HCT116 (cell line): ENCODE data around the gene IRGQ. TPM values are rescaled to one million over a fixed set of nuclear protein-coding genes. Genes with fewer than 3 reads are reported as not detected.
A peak's percentile ranks its signal among the peaks of the same experiment; 100 is the strongest.

ENCODE experiments used
- ATAC-seq: fragments of 200-7000 bp; cut with Tn5 transposase; 2 replicates; pipeline ENCODE4 v1.9.1; 2020; ENCODE audit warnings: mild to moderate bottlenecking, moderate library complexity
- BruUV-seq: library from RNA; stranded (reverse); fragments of 400-500 nt; replicated peaks from 2 replicates; lab custom pipeline; 2021; lab: Mats Ljungman, UMichigan
- CTCF ChIA-PET: fragments of 300-600 bp; sonication (Branson Sonifier 250); formaldehyde crosslinking; loops from one replicate; lab custom pipeline; 2021; ENCODE audit warnings: antibody characterized with exemption; lab: Charles Lee
- POLR2A ChIA-PET: fragments of 300-600, 350-600 bp; sonication (Branson Sonifier 250); formaldehyde crosslinking; loops from one replicate; lab custom pipeline; 2021; ENCODE audit warnings: antibody characterized with exemption; lab: Charles Lee
- RAD21 ChIA-PET, 2 experiments: fragments of 300-600 bp; sonication (Branson Sonifier 250); formaldehyde crosslinking; loops; one replicate each; lab custom pipeline; 2023; ENCODE audit warnings: low total read pairs in 2 of 2; ENCODE audit not compliant: uncharacterized antibody in 2 of 2, unreplicated experiment in 2 of 2, low non-redundant PET in 1 of 2; lab: Charles Lee
- DNase-seq: peaks from one replicate; pipeline ENCODE4 v3.0.0-alpha.2; 2010; ENCODE audit warnings: low read depth, low spot score
- H2AFZ ChIP-seq: fragments of 200-600 bp; shearing (Covaris generic), sonication (generic); 2 replicates; pipeline ENCODE4 v1.6.1; 2017; ENCODE audit warnings: low read depth, mixed run types, mixed read lengths, antibody characterized with exemption, low read length; ENCODE audit not compliant: poor library complexity, severe bottlenecking
- H3K27ac ChIP-seq: 2 replicates; pipeline ENCODE4 v1.5.1; 2012; ENCODE audit warnings: low read depth, low read length
- H3K27me3 ChIP-seq: fragments of 200-600 bp; sonication (generic); 2 replicates; pipeline ENCODE4 v1.6.1; 2016; ENCODE audit warnings: mixed run types, low read length, mixed read lengths; ENCODE audit not compliant: insufficient read depth
- H3K36me3 ChIP-seq, 2 experiments: fragments of 200-500 bp in 1 of 2; fragments of 200-600 bp in 1 of 2; sonication (Bioruptor generic) in 1 of 2; sonication (generic) in 1 of 2; 2 replicates each; pipeline versions ENCODE4 v1.5.1 to v1.6.1; 2014 to 2016; ENCODE audit warnings: low read length in 2 of 2, inconsistent platforms in 1 of 2, mixed read lengths in 1 of 2, mixed run types in 1 of 2; ENCODE audit not compliant: insufficient read depth in 2 of 2, control insufficient read depth in 1 of 2
- H3K4me1 ChIP-seq, 2 experiments: fragments of 200-600 bp in 1 of 2; sonication (generic) in 1 of 2; 2 replicates each; pipeline versions ENCODE4 v1.5.1 to v1.6.1; 2012 to 2017; ENCODE audit warnings: low read length in 2 of 2, inconsistent platforms in 1 of 2, mild to moderate bottlenecking in 1 of 2, mixed read lengths in 1 of 2, mixed run types in 1 of 2, moderate library complexity in 1 of 2; ENCODE audit not compliant: insufficient read depth in 2 of 2, control insufficient read depth in 1 of 2
- H3K4me2 ChIP-seq: fragments of 200-600 bp; sonication (generic); 2 replicates; pipeline ENCODE4 v1.6.1; 2017; ENCODE audit warnings: mixed run types, low read length, mixed read lengths
- H3K4me3 ChIP-seq, 2 experiments: fragments of 200-600 bp in 1 of 2; sonication (generic) in 1 of 2; replicated peaks in 1 of 2; 2 replicates each; pipeline ENCODE4 v1.5.1; 2011 to 2016; ENCODE audit warnings: low read length in 2 of 2, control low read depth in 1 of 2, low read depth in 1 of 2, mild to moderate bottlenecking in 1 of 2, mixed read lengths in 1 of 2, mixed run types in 1 of 2
- H3K79me2 ChIP-seq: fragments of 200-600 bp; sonication (generic); 2 replicates; pipeline ENCODE4 v1.6.1; 2017; ENCODE audit warnings: mild to moderate bottlenecking, mixed run types, low read length, moderate library complexity, mixed read lengths; ENCODE audit not compliant: insufficient read depth
- H3K9ac ChIP-seq: fragments of 200-600 bp; sonication (generic); 2 replicates; pipeline ENCODE4 v1.6.1; 2016; ENCODE audit warnings: low read length, mixed read lengths
- H3K9me2 ChIP-seq: fragments of 200-600 bp; sonication (generic), shearing (Covaris generic); 2 replicates; pipeline ENCODE4 v1.6.1; 2017; ENCODE audit warnings: mixed run types, mild to moderate bottlenecking, moderate library complexity; ENCODE audit not compliant: insufficient read depth
- H3K9me3 ChIP-seq, 2 experiments: fragments of 200-500 bp in 1 of 2; fragments of 200-600 bp in 1 of 2; sonication (Bioruptor generic) in 1 of 2; sonication (generic) in 1 of 2; 2 replicates each; pipeline ENCODE4 v1.6.1; 2014 to 2017; ENCODE audit warnings: low read length in 2 of 2, mixed read lengths in 2 of 2, inconsistent platforms in 1 of 2, low read depth in 1 of 2, mild to moderate bottlenecking in 1 of 2, mixed run types in 1 of 2, moderate library complexity in 1 of 2; ENCODE audit not compliant: control insufficient read depth in 1 of 2, insufficient read depth in 1 of 2
- H4K20me1 ChIP-seq: fragments of 200-600 bp; sonication (generic), shearing (Covaris generic); 2 replicates; pipeline ENCODE4 v1.6.1; 2017; ENCODE audit warnings: mixed run types, mild to moderate bottlenecking, moderate library complexity; ENCODE audit not compliant: insufficient read depth
- CEBPB ChIP-seq: IDR thresholded peaks from 2 replicates; pipeline ENCODE4 v1.6.1; 2012; ENCODE audit warnings: low read depth
- EGR1 ChIP-seq: IDR thresholded peaks from 2 replicates; pipeline ENCODE4 v1.6.1; 2012; ENCODE audit warnings: low read depth
- ELF1 ChIP-seq: IDR thresholded peaks from 2 replicates; pipeline ENCODE4 v1.6.1; 2012; ENCODE audit warnings: low read depth, borderline replicate concordance
- EZH2 ChIP-seq: fragments of 200-600 bp; sonication (generic); IDR thresholded peaks from 2 replicates; pipeline ENCODE4 v1.6.1; 2017; ENCODE audit warnings: antibody characterized with exemption, mixed run types
- FOSL1 ChIP-seq: IDR thresholded peaks from 2 replicates; pipeline ENCODE4 v1.6.1; 2012; ENCODE audit warnings: low read depth
- JUND ChIP-seq: IDR thresholded peaks from 2 replicates; pipeline ENCODE4 v1.6.1; 2012
- POLR2A ChIP-seq: IDR thresholded peaks from 2 replicates; pipeline ENCODE4 v1.7.0; 2011; ENCODE audit warnings: borderline replicate concordance; ENCODE audit not compliant: insufficient read depth, insufficient read length; ENCODE audit errors: extremely low read depth
- POLR2AphosphoS5 ChIP-seq: IDR thresholded peaks from 2 replicates; pipeline ENCODE4 v1.6.1; 2011; ENCODE audit warnings: mild to moderate bottlenecking, low read depth, low read length, moderate library complexity
- RAD21 ChIP-seq: IDR thresholded peaks from 2 replicates; pipeline ENCODE4 v1.6.1; 2012; ENCODE audit warnings: low read depth, mild to moderate bottlenecking
- SIN3A ChIP-seq: IDR thresholded peaks from 2 replicates; pipeline ENCODE4 v1.6.1; 2012; ENCODE audit warnings: low read depth
- SP1 ChIP-seq: IDR thresholded peaks from 2 replicates; pipeline ENCODE4 v1.6.1; 2012; ENCODE audit warnings: low read depth
- SRF ChIP-seq: IDR thresholded peaks from 2 replicates; pipeline ENCODE4 v1.6.1; 2012; ENCODE audit warnings: low read depth
- TCF7L2 ChIP-seq: IDR thresholded peaks from 2 replicates; pipeline ENCODE4 v1.7.0; 2011; ENCODE audit warnings: borderline replicate concordance, inconsistent platforms; ENCODE audit not compliant: insufficient read depth, insufficient read length; ENCODE audit errors: extremely low read depth
- YY1 ChIP-seq: IDR thresholded peaks from 2 replicates; pipeline ENCODE4 v1.6.1; 2011; ENCODE audit warnings: low read length, low read depth, moderate library complexity, mild to moderate bottlenecking; ENCODE audit not compliant: insufficient replicate concordance; ENCODE audit errors: extremely low read depth
- ZFX ChIP-seq: fragments of 450-650 bp; IDR thresholded peaks from 2 replicates; pipeline ENCODE4 v1.6.1; 2017
- intact Hi-C: fragments of 100-400 bp; cut with micrococcal nuclease; formaldehyde crosslinking; loops from 2 replicates; pipeline ENCODE4 v1.10.0; 2022
- total RNA-seq: library from RNA; stranded (reverse); gene quantifications from one replicate; pipeline ENCODE4 v1.2.1, GENCODE V29; 2021; ENCODE audit not compliant: unreplicated experiment
- TF ChIP-seq, protein P1 (sequence below), 3 experiments: fragments of 200-600 bp in 1 of 3; sonication (generic) in 1 of 3; IDR thresholded peaks in 2 of 3; conservative IDR thresholded peaks in 1 of 3; 2 replicates each; pipeline ENCODE4 v1.5.1; 2012 to 2017; ENCODE audit warnings: low read depth in 2 of 3, low read length in 2 of 3, antibody characterized with exemption in 1 of 3, borderline replicate concordance in 1 of 3, control low read depth in 1 of 3, mild to moderate bottlenecking in 1 of 3, mixed read lengths in 1 of 3, mixed run types in 1 of 3, moderate library complexity in 1 of 3; ENCODE audit not compliant: insufficient read depth in 1 of 3
- TF ChIP-seq, protein P2 (sequence below): IDR thresholded peaks from 2 replicates; pipeline ENCODE4 v1.6.1; 2011; ENCODE audit warnings: mild to moderate bottlenecking, low read length, moderate library complexity; ENCODE audit not compliant: insufficient replicate concordance; ENCODE audit errors: extremely low read depth
- TF ChIP-seq, protein P3 (sequence below): IDR thresholded peaks from 2 replicates; pipeline ENCODE4 v1.6.1; 2012; ENCODE audit warnings: low read depth
- TF ChIP-seq, protein P4 (sequence below): IDR thresholded peaks from 2 replicates; pipeline ENCODE4 v1.6.1; 2012
- TF ChIP-seq, protein P5 (sequence below): IDR thresholded peaks from 2 replicates; pipeline ENCODE4 v1.6.1; 2012

The IRGQ gene
- total RNA-seq, 1 experiment from 2014 or later, result 14.6 TPM

DNA sequence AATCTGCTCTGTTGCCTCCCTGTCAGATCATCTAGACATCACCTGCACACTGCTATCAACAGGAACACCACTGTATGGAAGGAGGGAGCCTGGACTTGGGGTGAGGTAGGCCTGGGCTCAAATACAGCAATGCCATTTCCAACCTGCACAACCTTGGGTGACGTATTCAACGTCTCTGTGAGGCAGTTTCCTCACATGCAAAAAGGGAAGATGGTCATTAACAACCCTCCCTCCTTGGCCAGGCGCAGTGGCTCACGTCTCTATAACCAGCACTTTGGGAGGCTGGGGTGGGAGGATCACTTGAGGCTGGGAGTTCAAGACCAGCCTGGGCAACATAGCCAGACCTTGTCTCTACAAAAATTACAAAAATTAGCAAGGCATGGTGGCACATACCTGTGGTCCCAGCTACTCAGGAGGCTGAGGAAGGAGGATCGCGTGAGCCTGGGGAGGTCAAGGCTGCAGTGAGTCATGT, 33.7 kb downstream of the IRGQ start:
- DNase-seq (no peak), ATAC-seq (peak; percentile 12; the same call in 1 of the 2 replicates)
- POLR2A ChIA-PET, result no interaction called here
- H3K4me1 ChIP-seq, result peaks cover 0 to 24% of the 10 kb centered on the region in 2 experiments; a peak in 2 of 4 replicates
- H3K79me2 ChIP-seq, result no peaks in the 10 kb centered on the region
- no TSS peak for BruUV-seq
- no peaks in the 10 kb centered on the region; a peak in 2 of 4 replicates for H3K36me3 ChIP-seq
- no peak overlapping the region for H3K4me3 ChIP-seq
- no peaks in the 10 kb centered on the region for H4K20me1 ChIP-seq
- H3K27ac ChIP-seq, result no peak overlapping the region
- H2AFZ ChIP-seq, result no peak overlapping the region
- intact Hi-C loops, result no loop called here
- no peaks in the 10 kb centered on the region for H3K27me3 ChIP-seq
- no peaks in the 10 kb centered on the region for H3K9me3 ChIP-seq
- no peaks in the 10 kb centered on the region for H3K9me2 ChIP-seq
- no peak for TF ChIP-seq SP1
- TF ChIP-seq EGR1, result no peak
- TF ChIP-seq, protein P1, sequence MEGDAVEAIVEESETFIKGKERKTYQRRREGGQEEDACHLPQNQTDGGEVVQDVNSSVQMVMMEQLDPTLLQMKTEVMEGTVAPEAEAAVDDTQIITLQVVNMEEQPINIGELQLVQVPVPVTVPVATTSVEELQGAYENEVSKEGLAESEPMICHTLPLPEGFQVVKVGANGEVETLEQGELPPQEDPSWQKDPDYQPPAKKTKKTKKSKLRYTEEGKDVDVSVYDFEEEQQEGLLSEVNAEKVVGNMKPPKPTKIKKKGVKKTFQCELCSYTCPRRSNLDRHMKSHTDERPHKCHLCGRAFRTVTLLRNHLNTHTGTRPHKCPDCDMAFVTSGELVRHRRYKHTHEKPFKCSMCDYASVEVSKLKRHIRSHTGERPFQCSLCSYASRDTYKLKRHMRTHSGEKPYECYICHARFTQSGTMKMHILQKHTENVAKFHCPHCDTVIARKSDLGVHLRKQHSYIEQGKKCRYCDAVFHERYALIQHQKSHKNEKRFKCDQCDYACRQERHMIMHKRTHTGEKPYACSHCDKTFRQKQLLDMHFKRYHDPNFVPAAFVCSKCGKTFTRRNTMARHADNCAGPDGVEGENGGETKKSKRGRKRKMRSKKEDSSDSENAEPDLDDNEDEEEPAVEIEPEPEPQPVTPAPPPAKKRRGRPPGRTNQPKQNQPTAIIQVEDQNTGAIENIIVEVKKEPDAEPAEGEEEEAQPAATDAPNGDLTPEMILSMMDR (IDR thresholded peaks at IDR 0.05 in 2 of 3, conservative IDR thresholded peaks at IDR 0.05 in 1 of 3; ENCODE audit: borderline replicate concordance in 1 of 3, insufficient read depth in 1 of 3, low read depth in 2 of 3, low read length in 2 of 3), result no peak
- no peak for TF ChIP-seq SIN3A
- TF ChIP-seq SRF, result no peak
- no peak for TF ChIP-seq YY1
- TF ChIP-seq EZH2, result no peak
- TF ChIP-seq, protein P2, sequence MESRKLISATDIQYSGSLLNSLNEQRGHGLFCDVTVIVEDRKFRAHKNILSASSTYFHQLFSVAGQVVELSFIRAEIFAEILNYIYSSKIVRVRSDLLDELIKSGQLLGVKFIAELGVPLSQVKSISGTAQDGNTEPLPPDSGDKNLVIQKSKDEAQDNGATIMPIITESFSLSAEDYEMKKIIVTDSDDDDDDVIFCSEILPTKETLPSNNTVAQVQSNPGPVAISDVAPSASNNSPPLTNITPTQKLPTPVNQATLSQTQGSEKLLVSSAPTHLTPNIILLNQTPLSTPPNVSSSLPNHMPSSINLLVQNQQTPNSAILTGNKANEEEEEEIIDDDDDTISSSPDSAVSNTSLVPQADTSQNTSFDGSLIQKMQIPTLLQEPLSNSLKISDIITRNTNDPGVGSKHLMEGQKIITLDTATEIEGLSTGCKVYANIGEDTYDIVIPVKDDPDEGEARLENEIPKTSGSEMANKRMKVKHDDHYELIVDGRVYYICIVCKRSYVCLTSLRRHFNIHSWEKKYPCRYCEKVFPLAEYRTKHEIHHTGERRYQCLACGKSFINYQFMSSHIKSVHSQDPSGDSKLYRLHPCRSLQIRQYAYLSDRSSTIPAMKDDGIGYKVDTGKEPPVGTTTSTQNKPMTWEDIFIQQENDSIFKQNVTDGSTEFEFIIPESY, result no peak
- no peak for TF ChIP-seq FOSL1
- TF ChIP-seq ELF1, result no peak
- TF ChIP-seq CEBPB, result no peak
- no peak for TF ChIP-seq TCF7L2
- TF ChIP-seq ZFX, result no peak
- no peak for TF ChIP-seq JUND
- TF ChIP-seq RAD21, result no peak
- TF ChIP-seq, protein P3, sequence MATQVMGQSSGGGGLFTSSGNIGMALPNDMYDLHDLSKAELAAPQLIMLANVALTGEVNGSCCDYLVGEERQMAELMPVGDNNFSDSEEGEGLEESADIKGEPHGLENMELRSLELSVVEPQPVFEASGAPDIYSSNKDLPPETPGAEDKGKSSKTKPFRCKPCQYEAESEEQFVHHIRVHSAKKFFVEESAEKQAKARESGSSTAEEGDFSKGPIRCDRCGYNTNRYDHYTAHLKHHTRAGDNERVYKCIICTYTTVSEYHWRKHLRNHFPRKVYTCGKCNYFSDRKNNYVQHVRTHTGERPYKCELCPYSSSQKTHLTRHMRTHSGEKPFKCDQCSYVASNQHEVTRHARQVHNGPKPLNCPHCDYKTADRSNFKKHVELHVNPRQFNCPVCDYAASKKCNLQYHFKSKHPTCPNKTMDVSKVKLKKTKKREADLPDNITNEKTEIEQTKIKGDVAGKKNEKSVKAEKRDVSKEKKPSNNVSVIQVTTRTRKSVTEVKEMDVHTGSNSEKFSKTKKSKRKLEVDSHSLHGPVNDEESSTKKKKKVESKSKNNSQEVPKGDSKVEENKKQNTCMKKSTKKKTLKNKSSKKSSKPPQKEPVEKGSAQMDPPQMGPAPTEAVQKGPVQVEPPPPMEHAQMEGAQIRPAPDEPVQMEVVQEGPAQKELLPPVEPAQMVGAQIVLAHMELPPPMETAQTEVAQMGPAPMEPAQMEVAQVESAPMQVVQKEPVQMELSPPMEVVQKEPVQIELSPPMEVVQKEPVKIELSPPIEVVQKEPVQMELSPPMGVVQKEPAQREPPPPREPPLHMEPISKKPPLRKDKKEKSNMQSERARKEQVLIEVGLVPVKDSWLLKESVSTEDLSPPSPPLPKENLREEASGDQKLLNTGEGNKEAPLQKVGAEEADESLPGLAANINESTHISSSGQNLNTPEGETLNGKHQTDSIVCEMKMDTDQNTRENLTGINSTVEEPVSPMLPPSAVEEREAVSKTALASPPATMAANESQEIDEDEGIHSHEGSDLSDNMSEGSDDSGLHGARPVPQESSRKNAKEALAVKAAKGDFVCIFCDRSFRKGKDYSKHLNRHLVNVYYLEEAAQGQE, result no peak
- TF ChIP-seq, protein P4, sequence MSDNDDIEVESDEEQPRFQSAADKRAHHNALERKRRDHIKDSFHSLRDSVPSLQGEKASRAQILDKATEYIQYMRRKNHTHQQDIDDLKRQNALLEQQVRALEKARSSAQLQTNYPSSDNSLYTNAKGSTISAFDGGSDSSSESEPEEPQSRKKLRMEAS, result no peak
- TF ChIP-seq, protein P5, sequence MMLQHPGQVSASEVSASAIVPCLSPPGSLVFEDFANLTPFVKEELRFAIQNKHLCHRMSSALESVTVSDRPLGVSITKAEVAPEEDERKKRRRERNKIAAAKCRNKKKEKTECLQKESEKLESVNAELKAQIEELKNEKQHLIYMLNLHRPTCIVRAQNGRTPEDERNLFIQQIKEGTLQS, result no peak
- no peak for TF ChIP-seq POLR2A
- no peak for TF ChIP-seq POLR2AphosphoS5
- TF ChIP-seq, all 23 proteins: peak for 0
- RAD21 ChIA-PET, result no interaction called here
- Histone ChIP-seq H3K4me2 (peak overlapping the region; percentile 53), H3K9ac (no peak overlapping the region)
- CTCF ChIA-PET, result no interaction called here
